HepG2 (cell line): Measurements from ENCODE around the gene EPB41L1. TPM values are rescaled to one million over a fixed set of nuclear protein-coding genes. Genes with fewer than 3 reads are reported as not detected.

Experiments
- CCDC6 ChIP-seq: sonication (generic); formaldehyde crosslinking; IDR thresholded peaks from 2 replicates; pipeline ENCODE4 v1.8.1; 2022; ENCODE audit warnings: mild to moderate bottlenecking, missing genetic modification reagents, moderate library complexity
- EZH2 ChIP-seq: conservative IDR thresholded peaks from 2 replicates; pipeline ENCODE4 v1.6.1; 2012; ENCODE audit warnings: mild to moderate bottlenecking, low read depth, low read length, moderate library complexity
- HOXA9 ChIP-seq: sonication (generic); formaldehyde crosslinking; IDR thresholded peaks from 2 replicates; pipeline ENCODE4 v1.8.1; 2022; ENCODE audit warnings: missing genetic modification reagents, mild to moderate bottlenecking, moderate library complexity, borderline replicate concordance
- IRF2 ChIP-seq: IDR thresholded peaks from 2 replicates; pipeline ENCODE4 v1.6.1; 2018; ENCODE audit warnings: missing genetic modification reagents, missing compliant biosample characterization
- KDM5B ChIP-seq: sonication (generic); formaldehyde crosslinking; IDR thresholded peaks from 2 replicates; pipeline ENCODE4 v1.4.0; 2020; ENCODE audit warnings: missing genetic modification reagents, mild to moderate bottlenecking, borderline replicate concordance
- NR1H2 ChIP-seq: sonication (generic); formaldehyde crosslinking; IDR thresholded peaks from 2 replicates; pipeline ENCODE4 v1.8.1; 2022; ENCODE audit warnings: low read depth, missing genetic modification reagents, borderline replicate concordance
- SCMH1 ChIP-seq: sonication (generic); formaldehyde crosslinking; IDR thresholded peaks from 2 replicates; pipeline ENCODE4 v1.9.0; 2021; ENCODE audit warnings: missing genetic modification reagents, mild to moderate bottlenecking, borderline replicate concordance
- SOX6 ChIP-seq, 2 experiments: fragments of 450-650 bp in 1 of 2; sonication (generic) in 1 of 2; formaldehyde crosslinking in 1 of 2; IDR thresholded peaks; 2 replicates each; pipeline versions ENCODE4 v1.4.0 to v1.6.1; 2017 to 2020; ENCODE audit warnings: antibody characterized with exemption in 1 of 2, mild to moderate bottlenecking in 1 of 2, missing genetic modification reagents in 1 of 2
- SRSF1 ChIP-seq: fragments of 200-400 bp; formaldehyde crosslinking; optimal IDR thresholded peaks from 2 replicates; pipeline ENCODE3; 2017; ENCODE audit warnings: mild to moderate bottlenecking, low read depth, low read length, moderate library complexity
- U2AF1 ChIP-seq: fragments of 200-400 bp; formaldehyde crosslinking; optimal IDR thresholded peaks from 2 replicates; pipeline ENCODE3; 2017; ENCODE audit warnings: mild to moderate bottlenecking, low read depth, low read length
- UBTF ChIP-seq: sonication (generic); formaldehyde crosslinking; IDR thresholded peaks from 2 replicates; pipeline ENCODE4 v1.4.0; 2020; ENCODE audit warnings: mild to moderate bottlenecking, missing genetic modification reagents
- ZBTB42 ChIP-seq: sonication (generic); formaldehyde crosslinking; IDR thresholded peaks from 2 replicates; pipeline ENCODE4 v1.5.0; 2020; ENCODE audit warnings: mild to moderate bottlenecking, missing genetic modification reagents
- ZBTB8A ChIP-seq: sonication (generic); formaldehyde crosslinking; IDR thresholded peaks from 2 replicates; pipeline ENCODE4 v1.4.0; 2020; ENCODE audit warnings: mild to moderate bottlenecking, low read depth, missing genetic modification reagents, borderline replicate concordance
- ZNF124 ChIP-seq: sonication (generic); formaldehyde crosslinking; IDR thresholded peaks from 2 replicates; pipeline ENCODE4 v1.4.0; 2020; ENCODE audit warnings: missing genetic modification reagents
- ZNF343 ChIP-seq: sonication (generic); formaldehyde crosslinking; IDR thresholded peaks from 2 replicates; pipeline ENCODE4 v1.4.0; 2020; ENCODE audit warnings: mild to moderate bottlenecking, missing genetic modification reagents
- ZNF776 ChIP-seq: sonication (generic); formaldehyde crosslinking; IDR thresholded peaks from 2 replicates; pipeline ENCODE4 v1.4.0; 2020; ENCODE audit warnings: mild to moderate bottlenecking, missing genetic modification reagents
- ZNF777 ChIP-seq: sonication (generic); formaldehyde crosslinking; IDR thresholded peaks from 2 replicates; pipeline ENCODE4 v1.4.0; 2020; ENCODE audit warnings: missing genetic modification reagents
- polyA plus RNA-seq, 8 experiments: library from polyadenylated mRNA; depleted of rRNA in 3 of 8; stranded (reverse) in 7 of 8; unstranded in 1 of 8; fragments of >200 nt; fragmentation: Illumina TruSeq in 4 of 8; extraction: Trizol in 4 of 8; gene quantifications; 2 replicates each; pipeline versions ENCODE4 v1.2.1 to v1.2.3, GENCODE V29; 2011 to 2016; ENCODE audit warnings: low read depth in 4 of 8, missing spikeins in 1 of 8, mixed read lengths in 1 of 8; ENCODE audit not compliant: insufficient read depth in 1 of 8
- total RNA-seq, 5 experiments: library from RNA; depleted of rRNA; stranded (reverse); fragments of >200 nt; fragmentation: Illumina TruSeq; extraction: Trizol; gene quantifications; 2 replicates each; pipeline ENCODE4 v1.2.3, GENCODE V29; 2016; ENCODE audit warnings: low read depth in 1 of 5
- TF ChIP-seq, protein P1 (sequence below): sonication (generic); formaldehyde crosslinking; IDR thresholded peaks from 2 replicates; pipeline ENCODE4 v1.5.1; 2020; ENCODE audit warnings: mild to moderate bottlenecking, missing genetic modification reagents, moderate library complexity
- TF ChIP-seq, protein P2 (sequence below): sonication (generic); formaldehyde crosslinking; IDR thresholded peaks from 2 replicates; pipeline ENCODE4 v1.8.1; 2023; ENCODE audit warnings: mild to moderate bottlenecking, missing genetic modification reagents
- TF ChIP-seq, protein P3 (sequence below): sonication (generic); formaldehyde crosslinking; IDR thresholded peaks from 2 replicates; pipeline ENCODE4 v1.5.1; 2020; ENCODE audit warnings: mild to moderate bottlenecking, missing genetic modification reagents, borderline replicate concordance

The EPB41L1 gene
- total and polyA plus RNA-seq, 2 of the 13 experiments (the other 11 are each of a cell fraction or from before 2014, with no cell fraction given): 16.7 to 39.0 TPM

DNA sequence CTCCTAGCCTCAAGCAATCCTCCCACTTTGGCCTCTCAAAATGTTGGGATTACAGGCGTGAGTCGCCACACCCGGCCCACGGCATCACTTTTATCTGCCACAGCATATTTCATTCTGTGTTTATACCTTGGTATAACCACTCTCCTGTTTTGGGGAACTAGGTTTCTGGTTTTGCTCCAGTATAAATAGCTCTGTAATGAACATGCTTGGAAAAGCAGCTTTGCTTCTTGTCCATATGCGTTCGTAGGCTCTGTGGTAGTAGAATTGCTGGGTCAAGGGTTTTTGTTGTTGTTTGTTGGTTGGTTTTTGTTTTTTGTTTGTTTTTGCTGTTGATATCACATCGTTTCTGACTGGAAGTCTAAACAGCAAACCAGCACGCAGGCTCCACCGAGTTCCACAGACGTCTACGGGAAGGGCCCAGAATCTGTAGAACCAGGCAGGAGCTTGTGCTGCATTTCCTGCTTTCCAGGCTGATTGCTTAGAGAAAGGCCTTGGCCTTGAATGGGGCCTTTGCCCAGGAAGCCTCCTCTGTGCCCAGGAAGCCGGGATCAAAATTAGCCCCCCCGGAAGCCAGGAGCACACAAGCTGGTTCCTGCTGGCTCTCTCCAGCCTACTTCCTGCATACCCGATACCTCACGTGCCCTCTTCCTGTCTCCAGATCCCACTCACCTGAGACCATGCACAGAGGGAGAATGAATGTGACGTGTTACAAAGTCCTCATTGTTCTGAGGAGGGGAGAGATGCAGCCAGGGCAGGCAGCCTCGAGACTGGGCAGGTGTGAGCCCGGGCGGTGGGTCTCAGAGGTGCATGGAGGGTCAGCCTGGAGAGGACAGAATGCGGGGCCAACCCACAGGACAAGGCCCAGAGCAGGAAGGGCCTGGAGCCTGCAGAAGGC, 116.5 kb downstream of the EPB41L1 start (continued):
- TF ChIP-seq UBTF (CRISPR knock-in tag) (peak; percentile 47), KDM5B (CRISPR knock-in tag) (peak; percentile 44; the same call in 1 of the 2 replicates), HOXA9 (CRISPR knock-in tag) (no peak), ZBTB42 (CRISPR knock-in tag) (no peak), SRSF1 (no peak), CCDC6 (CRISPR knock-in tag) (no peak), U2AF1 (peak; percentile 67), ZNF776 (CRISPR knock-in tag) (no peak), SOX6 (IDR thresholded peaks at IDR 0.05) (no peak), SOX6 (CRISPR knock-in tag; IDR thresholded peaks at IDR 0.05) (peak; percentile 74), ZBTB8A (no peak), EZH2 (no peak), IRF2 (peak; percentile 65; the same call in 1 of the 2 replicates), NR1H2 (no peak), SCMH1 (CRISPR knock-in tag) (no peak), ZNF124 (CRISPR knock-in tag) (no peak), ZNF777 (CRISPR knock-in tag) (no peak), ZNF343 (CRISPR knock-in tag) (no peak)
- TF ChIP-seq, protein P1, sequence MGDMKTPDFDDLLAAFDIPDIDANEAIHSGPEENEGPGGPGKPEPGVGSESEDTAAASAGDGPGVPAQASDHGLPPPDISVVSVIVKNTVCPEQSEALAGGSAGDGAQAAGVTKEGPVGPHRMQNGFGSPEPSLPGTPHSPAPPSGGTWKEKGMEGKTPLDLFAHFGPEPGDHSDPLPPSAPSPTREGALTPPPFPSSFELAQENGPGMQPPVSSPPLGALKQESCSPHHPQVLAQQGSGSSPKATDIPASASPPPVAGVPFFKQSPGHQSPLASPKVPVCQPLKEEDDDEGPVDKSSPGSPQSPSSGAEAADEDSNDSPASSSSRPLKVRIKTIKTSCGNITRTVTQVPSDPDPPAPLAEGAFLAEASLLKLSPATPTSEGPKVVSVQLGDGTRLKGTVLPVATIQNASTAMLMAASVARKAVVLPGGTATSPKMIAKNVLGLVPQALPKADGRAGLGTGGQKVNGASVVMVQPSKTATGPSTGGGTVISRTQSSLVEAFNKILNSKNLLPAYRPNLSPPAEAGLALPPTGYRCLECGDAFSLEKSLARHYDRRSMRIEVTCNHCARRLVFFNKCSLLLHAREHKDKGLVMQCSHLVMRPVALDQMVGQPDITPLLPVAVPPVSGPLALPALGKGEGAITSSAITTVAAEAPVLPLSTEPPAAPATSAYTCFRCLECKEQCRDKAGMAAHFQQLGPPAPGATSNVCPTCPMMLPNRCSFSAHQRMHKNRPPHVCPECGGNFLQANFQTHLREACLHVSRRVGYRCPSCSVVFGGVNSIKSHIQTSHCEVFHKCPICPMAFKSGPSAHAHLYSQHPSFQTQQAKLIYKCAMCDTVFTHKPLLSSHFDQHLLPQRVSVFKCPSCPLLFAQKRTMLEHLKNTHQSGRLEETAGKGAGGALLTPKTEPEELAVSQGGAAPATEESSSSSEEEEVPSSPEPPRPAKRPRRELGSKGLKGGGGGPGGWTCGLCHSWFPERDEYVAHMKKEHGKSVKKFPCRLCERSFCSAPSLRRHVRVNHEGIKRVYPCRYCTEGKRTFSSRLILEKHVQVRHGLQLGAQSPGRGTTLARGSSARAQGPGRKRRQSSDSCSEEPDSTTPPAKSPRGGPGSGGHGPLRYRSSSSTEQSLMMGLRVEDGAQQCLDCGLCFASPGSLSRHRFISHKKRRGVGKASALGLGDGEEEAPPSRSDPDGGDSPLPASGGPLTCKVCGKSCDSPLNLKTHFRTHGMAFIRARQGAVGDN (CRISPR knock-in tag): peak; percentile 93
- TF ChIP-seq, protein P2, sequence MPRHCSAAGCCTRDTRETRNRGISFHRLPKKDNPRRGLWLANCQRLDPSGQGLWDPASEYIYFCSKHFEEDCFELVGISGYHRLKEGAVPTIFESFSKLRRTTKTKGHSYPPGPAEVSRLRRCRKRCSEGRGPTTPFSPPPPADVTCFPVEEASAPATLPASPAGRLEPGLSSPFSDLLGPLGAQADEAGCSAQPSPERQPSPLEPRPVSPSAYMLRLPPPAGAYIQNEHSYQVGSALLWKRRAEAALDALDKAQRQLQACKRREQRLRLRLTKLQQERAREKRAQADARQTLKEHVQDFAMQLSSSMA: 0 out of 2 replicates have a peak, but pooled peaks have one; percentile 42
- TF ChIP-seq, protein P3, sequence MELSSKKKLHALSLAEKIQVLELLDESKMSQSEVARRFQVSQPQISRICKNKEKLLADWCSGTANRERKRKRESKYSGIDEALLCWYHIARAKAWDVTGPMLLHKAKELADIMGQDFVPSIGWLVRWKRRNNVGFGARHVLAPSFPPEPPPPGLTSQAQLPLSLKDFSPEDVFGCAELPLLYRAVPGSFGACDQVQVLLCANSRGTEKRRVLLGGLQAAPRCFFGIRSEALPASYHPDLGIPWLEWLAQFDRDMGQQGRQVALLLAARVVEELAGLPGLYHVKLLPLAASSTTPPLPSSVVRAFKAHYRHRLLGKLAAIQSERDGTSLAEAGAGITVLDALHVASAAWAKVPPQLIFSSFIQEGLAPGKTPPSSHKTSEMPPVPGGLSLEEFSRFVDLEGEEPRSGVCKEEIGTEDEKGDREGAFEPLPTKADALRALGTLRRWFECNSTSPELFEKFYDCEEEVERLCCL (CRISPR knock-in tag): no peak
